HG02870 (cell line): Measurements from ENCODE around the gene TMCC1.
"Not testable (repeated sequence)": the region's sequence is repeated elsewhere in the genome, so short reads cannot be mapped to it uniquely, and the experiment has no call there.

Source experiments
- ATAC-seq: cut with Tn5 transposase; IDR thresholded peaks from one replicate; pipeline ENCODE4 v1.9.1; 2021; ENCODE audit warnings: mild to moderate bottlenecking, moderate library complexity; ENCODE audit not compliant: unreplicated experiment

The TMCC1 gene

DNA sequence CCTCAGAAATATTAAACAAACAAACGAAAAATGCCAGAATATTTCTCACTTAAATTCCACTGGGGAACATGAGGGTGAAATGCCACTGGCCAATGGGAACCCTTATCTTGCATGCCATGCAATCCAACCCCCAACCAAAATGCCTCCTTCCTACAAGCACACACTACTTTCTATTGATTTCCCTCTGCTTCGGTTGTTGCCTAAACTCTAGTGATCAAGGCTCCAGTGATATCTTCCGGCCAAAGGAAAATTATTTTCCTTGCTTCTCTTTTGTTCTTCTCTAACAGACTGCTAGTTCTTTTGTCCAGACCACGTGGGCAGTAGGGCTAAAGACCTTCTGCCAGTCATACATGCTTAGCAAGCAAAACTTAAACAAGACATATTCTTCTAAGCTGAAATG lies 115.7 kb downstream of the TMCC1 start:
- ATAC-seq, result no peak

DNA sequence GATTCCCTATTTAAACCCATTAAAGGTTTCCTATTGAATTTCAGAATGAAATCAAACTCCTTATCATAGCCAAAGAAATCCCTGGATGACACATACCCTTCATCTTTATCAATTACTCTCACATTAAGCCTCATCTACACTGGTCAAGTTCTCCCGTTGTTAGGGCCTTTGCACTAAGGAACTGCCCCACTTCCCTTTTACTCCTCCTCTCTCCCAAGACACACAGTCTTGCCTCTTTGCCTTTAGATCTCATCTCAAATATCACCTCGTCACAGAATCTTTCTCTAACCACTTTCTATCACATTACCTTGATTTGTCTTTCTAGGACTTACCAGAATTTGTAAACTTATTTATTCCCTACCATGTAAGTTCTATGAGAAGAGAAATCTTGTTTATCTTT lies 117.6 kb downstream of the TMCC1 start:
- no peak for ATAC-seq

DNA sequence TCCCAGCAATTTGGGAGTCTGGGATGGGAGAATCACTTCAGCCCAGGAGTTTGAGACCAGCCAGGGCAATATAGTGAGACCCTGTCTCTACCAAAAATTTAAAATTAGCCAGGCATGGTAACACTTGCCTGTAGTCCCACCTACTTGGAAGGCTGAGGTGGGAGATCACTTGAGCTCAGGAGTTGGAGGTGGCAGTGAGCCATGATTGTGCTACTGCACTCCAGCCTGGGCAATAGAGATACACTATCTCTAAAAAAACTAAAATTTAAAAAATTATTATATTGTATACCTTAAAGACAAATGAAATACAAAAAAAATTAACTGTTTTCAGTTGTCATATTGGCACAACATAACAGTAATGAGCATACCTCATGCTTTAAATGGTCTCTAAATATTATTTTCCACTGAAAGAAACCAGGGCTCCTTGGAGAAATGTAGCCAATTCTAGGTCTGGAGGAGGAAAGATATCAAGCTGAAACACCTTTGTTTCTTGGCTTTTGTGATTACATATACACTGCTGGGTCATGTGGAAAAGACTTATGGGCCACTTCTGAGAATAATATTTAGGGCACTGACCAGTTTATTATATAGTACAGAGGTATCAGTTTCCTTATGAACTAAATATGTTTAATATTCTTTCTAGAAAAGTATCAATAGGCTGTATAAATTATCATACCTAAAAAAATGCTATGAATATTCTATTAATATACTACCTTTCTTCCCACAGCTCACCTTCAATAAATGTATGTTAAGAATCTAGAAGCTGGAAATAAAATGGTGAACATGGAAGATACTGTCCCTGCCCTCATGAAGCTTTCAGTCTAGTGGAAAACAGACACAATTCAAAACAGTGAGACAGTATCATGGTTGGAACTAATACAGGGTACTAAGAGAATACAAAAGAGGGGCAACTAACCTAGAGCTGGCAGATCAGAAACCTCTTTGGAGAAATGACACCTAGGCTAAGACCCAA lies 119.5 kb downstream of the TMCC1 start:
- ATAC-seq, result no peak

DNA sequence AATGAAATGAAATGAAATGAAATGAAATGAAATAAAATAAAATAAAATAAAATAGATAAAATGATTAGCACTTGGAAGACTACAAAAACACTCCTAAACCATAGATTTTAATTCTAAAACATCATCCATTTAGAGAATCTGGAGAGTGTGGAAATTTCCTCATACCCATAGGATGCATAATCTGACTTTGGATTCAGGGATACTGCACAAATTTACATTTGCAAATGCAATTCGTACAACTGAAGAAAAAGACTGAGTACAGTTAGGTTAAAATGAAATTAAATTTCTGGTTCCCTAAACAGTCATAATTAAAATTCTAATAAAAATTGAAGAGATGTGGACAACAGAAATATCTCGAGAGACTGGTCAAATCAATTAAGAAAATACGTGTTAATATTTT lies 122.9 kb downstream of the TMCC1 start:
- no peak for ATAC-seq

DNA sequence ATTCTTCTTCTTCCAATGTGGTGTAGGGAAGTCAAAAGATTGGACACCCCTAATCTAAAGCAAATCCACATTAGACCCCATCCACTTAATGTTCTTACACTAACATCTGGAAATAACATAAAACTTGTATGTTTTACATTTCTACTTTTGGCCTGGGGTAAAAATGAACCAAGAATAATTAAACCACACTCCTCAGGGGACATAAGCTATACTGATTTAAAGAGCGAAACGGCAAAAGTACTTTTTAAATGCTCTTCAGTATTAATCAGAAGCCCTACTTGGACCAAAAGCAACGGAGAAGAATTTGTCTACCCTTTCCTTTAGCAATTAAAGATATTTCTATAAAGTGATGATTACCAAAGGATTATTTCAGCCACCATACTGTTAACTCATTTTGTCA lies 123.9 kb downstream of the TMCC1 start:
- no peak for ATAC-seq

DNA sequence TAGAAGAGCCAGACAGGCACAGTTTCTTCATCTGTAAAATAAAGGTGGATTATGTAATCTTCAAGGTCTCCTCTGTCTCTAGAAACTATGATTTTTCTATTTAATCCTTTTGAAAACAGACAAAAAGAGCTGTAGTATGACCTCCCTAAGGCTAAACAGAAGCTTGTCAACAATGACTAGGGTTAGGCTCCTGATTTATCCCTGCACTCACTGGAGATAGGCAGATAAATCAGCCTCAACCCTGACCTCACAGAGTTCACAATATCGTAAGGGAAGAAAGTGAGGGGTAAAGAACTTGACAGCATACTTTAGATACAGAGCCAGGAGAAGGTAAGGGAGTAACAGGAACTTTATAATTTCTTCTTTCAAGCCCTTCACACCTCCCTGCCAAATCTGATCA lies 124.8 kb downstream of the TMCC1 start:
- ATAC-seq, result no peak

DNA sequence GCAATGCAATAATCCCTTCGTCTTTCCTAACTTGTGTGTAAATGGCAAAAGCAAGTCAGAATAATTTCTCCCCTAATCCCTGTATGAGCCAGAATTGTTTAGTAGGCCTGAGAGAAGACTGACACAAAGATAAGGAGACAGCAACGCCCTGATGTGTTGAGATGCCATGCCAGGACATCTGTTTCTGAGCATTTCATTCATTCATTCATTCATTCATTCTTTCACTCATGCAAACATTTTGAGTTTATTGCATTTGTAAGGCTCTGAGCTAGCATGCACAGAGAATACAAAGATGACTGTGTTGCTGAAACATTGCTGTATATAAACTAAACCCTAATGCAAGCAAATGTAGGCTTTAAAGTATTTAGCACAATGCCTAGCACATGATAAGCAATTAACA lies 127.4 kb downstream of the TMCC1 start:
- no peak for ATAC-seq

DNA sequence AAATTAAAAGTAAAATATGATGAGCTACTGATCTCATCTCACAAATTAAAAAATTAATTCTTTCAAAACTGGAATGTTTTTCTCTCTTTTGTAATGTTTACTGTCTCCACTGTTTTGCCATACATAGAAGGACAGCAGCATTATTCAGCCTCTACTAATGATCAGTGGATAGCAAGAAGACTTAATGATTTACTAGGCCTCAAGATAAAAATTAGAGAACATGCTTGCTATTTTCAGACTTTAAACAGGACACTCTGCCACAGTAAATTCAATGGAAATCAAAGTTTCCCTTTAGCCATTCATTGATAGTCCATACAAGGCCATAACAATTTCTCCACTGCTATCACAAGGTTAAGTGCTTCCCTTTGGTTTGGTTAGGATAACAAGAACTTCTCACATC lies 129.4 kb downstream of the TMCC1 start:
- ATAC-seq, result no peak

DNA sequence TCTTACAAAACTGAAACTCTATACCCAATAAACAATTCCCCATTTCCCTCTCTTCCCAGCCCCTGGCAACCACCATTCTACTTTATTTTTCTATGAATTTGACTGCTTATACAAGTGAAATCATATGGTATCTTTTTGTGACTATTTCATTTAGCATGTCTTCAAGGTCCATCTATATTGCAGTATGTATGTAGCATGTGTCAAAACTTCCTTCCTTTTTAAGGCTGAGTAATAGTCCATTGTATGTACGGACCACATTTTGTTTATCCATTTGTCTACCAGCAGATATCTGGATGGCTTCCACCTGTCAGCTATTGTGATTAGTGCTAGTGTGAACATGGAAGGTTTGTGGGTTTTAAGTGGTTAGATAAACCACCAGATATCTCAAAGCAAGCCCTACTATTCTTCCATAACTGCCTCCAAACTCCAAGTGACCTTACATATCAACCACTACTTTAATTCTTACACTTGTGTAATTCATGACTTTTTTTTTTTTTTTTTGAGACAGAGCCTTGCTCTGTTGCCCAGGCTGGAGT lies 134.7 kb downstream of the TMCC1 start:
- ATAC-seq, result no peak

DNA sequence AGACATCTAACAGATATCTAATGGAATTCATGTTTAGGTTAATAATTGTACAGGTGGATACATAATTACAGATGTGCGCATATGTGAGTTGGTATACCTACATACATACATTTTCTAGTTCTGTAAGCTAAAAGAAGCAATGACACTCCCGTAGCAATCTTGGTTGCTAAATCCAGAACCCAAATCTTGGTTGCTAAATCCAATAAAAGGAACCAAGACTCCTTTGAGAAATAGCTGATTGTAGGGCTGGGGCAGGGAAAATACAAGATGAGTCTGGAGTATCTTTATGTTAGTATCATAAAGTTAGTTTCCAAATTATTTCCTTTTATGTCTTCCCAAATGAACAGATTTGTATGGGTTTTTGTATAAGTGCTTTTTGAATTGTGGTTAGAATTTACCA lies 135.2 kb downstream of the TMCC1 start:
- no peak for ATAC-seq

DNA sequence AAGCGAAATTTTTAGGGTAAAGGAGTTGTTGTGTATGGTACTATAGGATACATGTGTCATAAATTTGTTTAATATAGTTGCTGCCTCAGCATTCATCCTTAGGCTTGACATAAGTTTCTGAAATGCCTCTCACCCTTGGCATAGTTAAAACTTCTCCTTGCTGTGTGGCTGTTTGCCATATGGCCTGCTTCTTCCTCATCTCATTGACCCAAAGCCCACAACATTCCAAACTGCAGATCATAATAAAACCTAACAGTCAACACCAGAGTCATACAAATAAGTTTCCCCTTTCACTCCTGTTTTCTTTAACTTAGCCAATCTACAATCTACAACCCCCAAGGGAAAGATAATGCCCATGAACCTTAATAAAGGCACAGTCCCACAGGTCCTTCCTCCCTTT lies 136.6 kb downstream of the TMCC1 start:
- ATAC-seq, result no peak

DNA sequence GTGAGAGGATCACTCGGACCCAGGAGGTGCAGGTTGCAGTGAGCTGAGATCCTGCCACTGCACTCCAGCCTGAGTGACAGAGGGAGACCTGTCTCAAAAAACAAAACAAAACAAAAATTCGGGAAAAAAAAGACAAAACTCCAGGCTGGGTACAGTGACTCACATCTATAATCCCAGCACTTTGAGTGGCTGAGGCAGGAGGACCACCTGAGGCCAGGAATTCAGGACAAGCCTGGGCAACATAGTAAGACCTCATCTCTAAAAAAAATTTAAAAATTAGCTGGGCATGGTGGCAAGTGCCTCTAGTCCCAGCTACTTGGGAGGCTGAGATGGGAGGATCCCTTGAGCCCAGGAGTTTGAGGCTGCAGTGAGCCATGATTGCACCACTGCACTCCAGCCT lies 142.4 kb downstream of the TMCC1 start:
- ATAC-seq, result not testable (repeated sequence)

DNA sequence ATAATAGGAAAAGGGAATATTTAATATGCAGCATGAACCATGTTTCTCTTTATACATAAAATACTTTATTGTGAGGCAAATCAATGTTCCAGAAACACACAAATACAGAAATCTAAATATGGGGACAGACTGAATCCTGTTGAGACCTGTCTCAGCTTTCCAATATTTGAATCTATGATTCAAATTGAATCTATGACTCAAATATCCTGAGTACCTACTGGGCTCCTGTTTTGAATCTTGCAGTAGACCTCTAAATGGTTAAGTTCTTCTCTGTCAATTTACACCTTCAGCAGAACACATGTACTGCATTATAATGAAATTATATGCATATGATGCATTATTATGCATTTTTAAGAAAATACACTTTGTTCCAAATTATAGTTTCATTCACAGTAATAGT lies 143.8 kb downstream of the TMCC1 start:
- ATAC-seq, result no peak

DNA sequence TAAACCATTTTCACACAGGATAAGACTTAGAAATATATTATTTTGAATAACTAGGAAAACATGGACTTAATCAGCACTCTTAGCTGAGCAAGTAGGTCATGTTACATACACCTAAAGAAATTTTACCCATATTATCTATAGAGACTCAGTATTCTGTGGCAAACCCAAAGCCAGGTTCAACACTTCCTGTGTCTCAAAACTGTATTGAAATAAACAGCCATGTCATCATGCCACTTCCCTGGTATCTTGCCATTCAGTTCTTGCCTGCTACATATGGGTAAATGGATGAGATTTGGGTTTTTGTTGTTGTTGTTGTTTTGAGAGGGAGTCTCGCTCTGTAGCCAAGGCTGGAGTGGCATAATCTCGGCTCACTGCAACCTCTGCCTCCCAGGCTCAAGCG lies 145.5 kb downstream of the TMCC1 start:
- ATAC-seq, result no peak

DNA sequence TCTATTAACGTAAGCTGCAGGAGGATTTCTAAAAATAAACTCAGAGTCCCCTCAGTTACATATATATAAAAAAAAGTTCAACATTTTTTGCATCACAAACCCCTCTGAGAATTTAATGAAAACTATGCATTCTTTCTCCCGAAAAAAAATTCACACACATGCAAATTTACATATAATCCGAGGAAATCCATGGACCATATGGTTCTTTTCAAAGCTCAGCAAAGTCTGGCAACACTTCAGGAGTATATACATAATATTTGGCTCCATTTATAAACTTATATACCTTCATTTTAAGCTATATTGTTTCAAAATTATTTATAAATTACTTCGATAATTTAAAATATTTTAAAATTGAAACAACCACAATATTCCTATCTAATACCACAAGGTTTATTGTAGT lies 146.4 kb downstream of the TMCC1 start:
- no peak for ATAC-seq

DNA sequence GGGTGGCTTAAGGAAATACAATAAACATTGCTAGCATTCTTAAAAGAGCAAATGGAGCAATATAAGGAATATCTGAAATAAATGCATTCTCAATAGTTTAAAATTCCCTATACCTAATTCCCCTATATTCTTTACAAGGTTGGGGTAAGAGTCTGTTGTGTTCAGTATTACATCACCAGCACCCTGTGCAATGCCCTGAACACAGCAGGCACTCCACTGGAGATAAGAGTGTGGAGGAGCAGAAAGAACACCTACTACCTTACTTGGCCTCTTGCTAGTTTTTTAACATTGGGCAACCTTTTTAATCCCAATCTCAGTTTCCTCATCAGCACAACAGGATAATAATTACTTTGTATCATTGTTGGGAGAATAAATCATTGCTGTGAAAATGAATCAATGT lies 146.9 kb downstream of the TMCC1 start:
- ATAC-seq, result no peak

DNA sequence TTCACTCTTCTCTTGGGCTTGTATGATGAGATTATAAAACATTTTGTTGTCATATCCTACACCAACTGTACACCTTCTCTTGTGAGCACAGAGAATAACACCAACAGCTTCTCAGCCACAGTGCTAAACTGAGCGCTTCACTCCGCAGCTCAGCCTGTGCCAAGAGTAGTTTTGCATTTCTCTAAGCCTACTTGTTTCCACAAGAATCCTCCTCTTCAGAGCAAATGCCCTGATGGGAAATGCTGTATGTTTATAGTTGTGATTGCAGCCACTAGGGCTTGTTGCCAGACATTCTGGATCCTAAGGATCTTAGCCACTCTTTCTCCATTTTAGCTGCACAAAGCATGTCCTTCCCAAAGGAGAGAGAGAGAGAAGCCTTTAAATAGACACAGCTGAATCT lies 148.3 kb downstream of the TMCC1 start:
- ATAC-seq, result no peak

DNA sequence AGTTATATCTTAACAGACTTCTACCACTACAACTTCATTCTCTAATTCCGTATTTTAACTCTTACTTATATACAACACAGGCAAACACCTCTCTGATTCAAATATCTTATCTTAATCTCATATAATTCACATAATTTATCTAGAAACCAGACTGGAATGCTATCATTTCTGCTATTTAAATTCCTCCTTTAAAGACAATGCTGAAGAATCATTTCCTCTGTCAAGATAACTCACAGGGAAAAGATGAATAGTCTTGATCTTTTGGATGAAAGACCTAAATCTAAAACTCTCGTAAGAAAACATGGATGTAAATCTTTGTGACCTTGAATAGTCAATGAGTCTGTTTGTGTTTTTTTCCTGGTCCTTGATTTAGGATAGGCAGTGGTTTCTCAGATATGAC lies 151.7 kb downstream of the TMCC1 start:
- ATAC-seq, result no peak

DNA sequence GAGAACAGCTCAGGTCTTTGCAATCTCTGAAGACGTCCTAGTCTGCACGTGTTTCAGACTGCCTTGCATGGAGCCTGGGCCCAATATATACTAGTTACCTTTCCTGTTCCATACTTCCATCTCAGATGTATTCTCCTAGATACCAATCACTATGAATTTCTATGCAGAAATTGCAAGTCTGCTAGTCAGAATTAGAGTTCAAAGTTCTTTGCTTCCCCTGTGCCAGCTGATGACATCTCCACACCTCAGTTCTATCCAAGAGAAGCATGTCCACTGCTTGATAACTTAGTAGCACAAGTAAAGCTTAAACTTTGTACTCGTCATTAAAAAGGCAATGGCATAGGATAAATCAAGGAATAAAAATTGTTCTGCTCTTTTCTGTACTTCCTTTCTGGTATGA lies 153.4 kb downstream of the TMCC1 start:
- ATAC-seq, result no peak

DNA sequence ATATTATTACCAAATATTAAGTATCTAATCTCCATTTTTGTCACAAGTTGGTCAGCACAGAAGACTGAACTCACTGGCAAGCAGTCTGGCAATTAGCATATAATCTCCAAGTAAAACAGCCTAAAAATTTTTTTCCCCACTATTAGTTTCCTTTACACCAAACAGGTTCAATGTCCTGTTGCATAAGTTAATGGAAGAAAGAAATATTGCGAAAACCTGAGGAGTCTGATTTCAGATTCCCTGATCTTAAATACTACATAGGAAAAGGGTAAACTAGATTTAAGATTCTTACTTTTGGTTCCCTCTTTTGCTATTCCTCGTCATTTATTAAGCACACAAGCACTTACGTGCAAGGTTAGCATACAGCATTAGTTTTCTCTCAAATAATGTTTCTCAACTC lies 153.9 kb downstream of the TMCC1 start:
- no peak for ATAC-seq

DNA sequence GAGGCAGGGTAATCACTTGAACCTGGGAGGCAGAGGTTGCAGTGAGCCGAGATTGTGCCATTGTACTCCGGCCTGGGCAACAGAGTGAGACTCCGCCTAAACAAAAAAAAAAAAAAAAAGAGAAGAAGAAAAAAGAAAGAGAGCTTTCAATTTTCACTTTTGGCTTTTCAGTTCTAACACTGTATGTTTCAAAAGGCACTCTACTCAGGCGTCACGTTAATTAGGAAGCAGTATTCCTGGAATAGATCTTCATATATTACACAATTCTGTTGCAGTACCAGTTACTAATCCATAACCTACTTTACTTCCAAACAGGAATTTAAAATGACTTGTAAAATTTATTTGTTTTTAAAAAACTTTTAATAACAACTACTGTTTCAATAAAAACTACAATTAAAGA lies 155.3 kb downstream of the TMCC1 start:
- ATAC-seq, result no peak

DNA sequence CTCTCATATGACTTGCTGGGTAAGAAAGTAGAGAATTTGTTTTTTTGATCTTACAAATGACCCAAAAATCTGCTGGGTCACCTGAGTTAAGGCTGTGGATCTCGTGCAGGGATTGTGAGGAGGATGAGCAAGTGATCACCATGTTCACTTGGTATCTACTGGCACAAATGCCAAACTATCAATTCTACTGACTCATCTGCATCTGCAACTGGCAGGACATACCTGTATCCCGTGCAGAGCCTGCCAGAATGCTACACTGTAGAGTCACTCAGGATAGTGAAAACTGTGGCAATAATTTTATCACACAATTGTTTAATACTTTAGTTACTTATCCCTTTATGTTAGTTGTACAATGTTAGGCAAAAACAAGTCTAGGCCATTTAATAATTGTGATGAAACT lies 157.4 kb downstream of the TMCC1 start:
- no peak for ATAC-seq

DNA sequence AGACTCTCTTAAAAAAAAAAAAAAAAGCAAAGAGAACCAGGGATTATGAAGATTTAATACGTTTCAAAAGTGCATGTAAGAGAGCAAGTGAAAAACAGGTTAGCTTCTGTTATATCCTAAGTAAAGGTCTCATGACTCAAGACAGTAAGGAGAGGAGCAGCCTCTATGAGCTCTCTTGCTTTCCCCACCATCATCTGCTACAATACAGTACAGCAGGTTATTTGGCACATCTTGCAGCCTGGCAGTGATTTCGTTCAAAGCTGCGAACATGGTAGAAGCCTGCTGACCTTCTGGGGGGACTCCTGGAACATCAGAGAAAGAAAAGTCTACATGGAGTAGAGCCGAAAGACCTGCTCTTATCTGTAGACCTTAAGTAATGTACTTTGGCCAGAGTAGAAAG lies 157.9 kb downstream of the TMCC1 start:
- no peak for ATAC-seq
